T-cell (primary cell): ENCODE data around the gene UGCG. TPM values are rescaled to one million over a fixed set of nuclear protein-coding genes. Genes with fewer than 3 reads are reported as not detected.
A peak's percentile ranks its signal among the peaks of the same experiment; 100 is the strongest.

ENCODE experiments used
- ATAC-seq, 4 experiments: fragments of 200-7000 bp in 3 of 4; fragments of 150-1000 bp in 1 of 4; cut with Tn5 transposase; replicated peaks in 1 of 4; 1 replicate in 3 of 4; 2 replicates in 1 of 4; pipeline ENCODE4 v1.10.0; 2021; ENCODE audit warnings: moderate library complexity in 3 of 4, mild to moderate bottlenecking in 2 of 4, moderate number of reproducible peaks in 1 of 4
- CTCF ChIA-PET, 2 donors: fragments of 300-600 bp; sonication (Branson Sonifier 250); formaldehyde crosslinking; loops; one replicate each; lab custom pipeline; 2022; ENCODE audit warnings: antibody characterized with exemption in 2 of 2; lab: Charles Lee
- POLR2A ChIA-PET, 2 donors: fragments of 300-600 bp; sonication (Branson Sonifier 250); formaldehyde crosslinking; loops; one replicate each; lab custom pipeline; 2022; ENCODE audit warnings: antibody characterized with exemption in 2 of 2; lab: Charles Lee
- DNase-seq, 35 experiments: peaks; one replicate each; pipeline versions ENCODE4 v3.0.0 to v3.0.0-alpha.2; 2013 to 2023
- H3K27ac ChIP-seq: one replicate; pipeline ENCODE4 v1.5.1; 2013; ENCODE audit warnings: low read length
- H3K27me3 ChIP-seq, 2 experiments: replicated peaks in 1 of 2; 1 replicate in 1 of 2; 2 replicates in 1 of 2; pipeline versions ENCODE4 v1.6.1 to v1.7.0; 2013; ENCODE audit warnings: low read length in 1 of 2, mixed read lengths in 1 of 2; ENCODE audit not compliant: control insufficient read depth in 2 of 2, insufficient read depth in 2 of 2; ENCODE audit errors: extremely low read depth in 1 of 2
- H3K36me3 ChIP-seq, 2 donors: 1 replicate in 1 of 2; 2 replicates in 1 of 2; pipeline versions ENCODE4 v1.6.1 to v1.7.0; 2013; ENCODE audit warnings: low read length in 1 of 2; ENCODE audit not compliant: control insufficient read depth in 2 of 2, insufficient read depth in 1 of 2; ENCODE audit errors: extremely low read depth in 1 of 2
- H3K4me1 ChIP-seq, 2 experiments: 1 replicate in 1 of 2; 2 replicates in 1 of 2; pipeline versions ENCODE4 v1.6.1 to v1.7.0; 2013; ENCODE audit warnings: low read length in 2 of 2, mixed read lengths in 1 of 2; ENCODE audit not compliant: insufficient read depth in 2 of 2, control insufficient read depth in 1 of 2; ENCODE audit errors: extremely low read depth in 1 of 2
- H3K4me3 ChIP-seq, 2 donors: 1 replicate in 1 of 2; 2 replicates in 1 of 2; pipeline versions ENCODE4 v1.5.1 to v1.7.0; 2013; ENCODE audit warnings: mild to moderate bottlenecking in 2 of 2, low read length in 1 of 2, moderate library complexity in 1 of 2; ENCODE audit not compliant: control insufficient read depth in 1 of 2; ENCODE audit errors: extremely low read depth in 1 of 2
- H3K9me3 ChIP-seq: 2 replicates; pipeline ENCODE4 v1.7.0; 2013
- H3K27ac Mint-ChIP-seq, 2 donors: one replicate each; pipeline ENCODE4 v1.8.0; 2020 to 2021; ENCODE audit warnings: mild to moderate bottlenecking in 2 of 2, mixed read lengths in 2 of 2
- H3K27me3 Mint-ChIP-seq, 2 donors: one replicate each; pipeline ENCODE4 v1.8.0; 2021 to 2022; ENCODE audit warnings: mixed read lengths in 2 of 2
- H3K36me3 Mint-ChIP-seq: one replicate; pipeline ENCODE4 v1.8.0; 2021; ENCODE audit warnings: mixed read lengths
- H3K4me1 Mint-ChIP-seq, 3 donors: one replicate each; pipeline ENCODE4 v1.8.0; 2020 to 2022; ENCODE audit warnings: mixed read lengths in 3 of 3, mild to moderate bottlenecking in 1 of 3
- H3K4me3 Mint-ChIP-seq, 3 donors: one replicate each; pipeline ENCODE4 v1.8.0; 2020 to 2022; ENCODE audit warnings: mild to moderate bottlenecking in 3 of 3, mixed read lengths in 3 of 3, moderate library complexity in 3 of 3
- H3K9me3 Mint-ChIP-seq, 3 donors: one replicate each; pipeline ENCODE4 v1.8.0; 2020 to 2022; ENCODE audit warnings: mixed read lengths in 3 of 3
- WGBS: methylation state at CpG from one replicate; pipeline ENCODE4 v1.1.5; 2013; ENCODE audit warnings: missing lambda C conversion rate; ENCODE audit not compliant: insufficient coverage; 5-methylcytosine and 5-hydroxymethylcytosine counted together
- total RNA-seq, 35 experiments: library from RNA in 6 of 35; stranded (reverse) in 6 of 35; fragments of 120-200 nt in 1 of 35; gene quantifications; one replicate each; pipeline versions ENCODE4 v1.2.1 to v1.2.4 and lab custom pipeline; 2013 to 2026

UGCG gene
- total RNA-seq, 5 donors from 2014 or later (not counting 1 experiment from before 2014, with no cell fraction given): 20.1 to 41.6 (median 24.1) TPM

GRCh38 chr9:111896942-111897600 lies 457 bp downstream of the UGCG start:
- ChIA-PET CTCF (interaction anchor here in 1 of 2 donors (1.0 to 1.6 kb wide), 5 partner anchors 29 to 435 kb away, joined by 3 to 5 read pairs (median 4); no protein-coding TSS in a partner anchor), POLR2A (interaction anchor here (0.5 to 0.6 kb wide), 2 partner anchors 90 to 178 kb away, joined by 6 to 14 read pairs; no protein-coding TSS in a partner anchor)
- peak in 10 of 35 experiments; percentile 3 to 51 (median 25) for DNase-seq
- H3K27ac ChIP-seq: peak overlapping the region; percentile 40
- Mint-ChIP-seq H3K36me3 (no peaks in the 10 kb centered on the region), H3K27me3 (no peaks in the 10 kb centered on the region), H3K9me3 (no peaks in the 10 kb centered on the region), H3K27ac (no peak overlapping the region), H3K4me3 (no peak overlapping the region), H3K4me1 (peaks cover 13 to 24% (median 18%) of the 10 kb centered on the region in 3 donors)
- peak overlapping the region; percentile 89 to 95 for H3K4me3 ChIP-seq
- peak; percentile 62 to 73 (median 70) for ATAC-seq
- no peaks in the 10 kb centered on the region for H3K36me3 ChIP-seq
- peaks cover 18 to 30% of the 10 kb centered on the region in 2 experiments for H3K4me1 ChIP-seq
- WGBS: under 1% methylated on average over 61 of the region's 68 CpGs
- no peaks in the 10 kb centered on the region for H3K27me3 ChIP-seq
- no peaks in the 10 kb centered on the region for H3K9me3 ChIP-seq

DNA sequence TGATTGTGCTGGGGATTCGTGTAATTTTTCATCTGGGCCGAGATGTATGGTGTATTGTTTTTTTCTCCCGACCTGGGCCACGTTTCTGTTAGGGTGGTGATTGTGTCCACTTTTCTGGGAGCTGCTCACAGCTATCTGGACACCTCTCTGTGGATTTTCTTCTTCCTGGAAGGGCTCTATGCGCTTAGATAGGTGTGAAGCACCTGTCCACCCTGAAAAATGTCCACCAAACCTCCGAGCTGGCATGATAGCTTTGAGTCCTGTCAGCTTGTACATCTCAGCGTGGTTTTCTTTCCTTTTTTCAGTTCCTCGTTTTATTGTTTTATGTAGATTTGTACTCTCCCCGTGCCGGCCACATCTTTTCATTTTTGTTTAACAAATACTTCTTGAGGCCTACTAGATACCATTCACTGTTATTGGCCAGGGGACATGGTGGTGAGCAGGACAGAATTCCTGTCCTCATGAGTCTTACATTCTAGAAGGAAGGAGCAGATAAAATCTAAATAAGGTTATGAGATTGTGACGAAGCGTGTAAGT lies 1.1 kb downstream of the UGCG start:
- no peak for ATAC-seq
- H3K4me1 Mint-ChIP-seq: peaks cover 7 to 18% (median 12%) of the 10 kb centered on the region in 3 donors
- ChIA-PET POLR2A (no interaction called here), CTCF (interaction anchor here (0.6 to 1.5 kb wide), 4 partner anchors 21 to 177 kb away, joined by 3 to 5 read pairs (median 4); no protein-coding TSS in a partner anchor)
- Histone ChIP-seq H3K4me3 (peak overlapping the region; percentile 89 to 95), H3K9me3 (no peaks in the 10 kb centered on the region), H3K36me3 (no peaks in the 10 kb centered on the region), H3K27ac (peak overlapping the region; percentile 40), H3K4me1 (peaks cover 18 to 24% of the 10 kb centered on the region in 2 experiments), H3K27me3 (no peaks in the 10 kb centered on the region)
- no peak overlapping the region for H3K4me3 Mint-ChIP-seq
- no peaks in the 10 kb centered on the region for H3K9me3 Mint-ChIP-seq
- WGBS: 0% methylated on average over 2 of the region's 12 CpGs
- no peaks in the 10 kb centered on the region for H3K36me3 Mint-ChIP-seq
- H3K27ac Mint-ChIP-seq: no peak overlapping the region
- DNase-seq: peak in 4 of 35 experiments; percentile 6 to 33 (median 15)
- H3K27me3 Mint-ChIP-seq: no peaks in the 10 kb centered on the region

- H3K27ac Mint-ChIP-seq: no peak overlapping the region
- no peak for ATAC-seq
- POLR2A ChIA-PET: no interaction called here
- no peaks in the 10 kb centered on the region for H3K27me3 Mint-ChIP-seq
- Histone ChIP-seq H3K27ac (peak overlapping the region; percentile 40), H3K4me3 (peak overlapping the region; percentile 89 to 95), H3K36me3 (no peaks in the 10 kb centered on the region), H3K27me3 (no peaks in the 10 kb centered on the region), H3K4me1 (peaks cover 23 to 26% of the 10 kb centered on the region in 2 experiments), H3K9me3 (no peaks in the 10 kb centered on the region)
- CTCF ChIA-PET: interaction anchor here (0.6 to 1.5 kb wide), 3 partner anchors 20 to 176 kb away, joined by 3 to 4 read pairs (median 3); no protein-coding TSS in a partner anchor
- H3K4me3 Mint-ChIP-seq: no peak overlapping the region
- DNase-seq: no peak
- peaks cover 6 to 15% (median 11%) of the 10 kb centered on the region in 3 donors for H3K4me1 Mint-ChIP-seq
- WGBS: no CpG with 5 or more reads among the region's 4 CpGs
- H3K9me3 Mint-ChIP-seq: no peaks in the 10 kb centered on the region
- H3K36me3 Mint-ChIP-seq: no peaks in the 10 kb centered on the region
Observed at GRCh38 chr9:111898331-111899096, 1.9 kb downstream of the UGCG start.

- no peaks in the 10 kb centered on the region for H3K27me3 Mint-ChIP-seq
- H3K9me3 Mint-ChIP-seq: no peaks in the 10 kb centered on the region
- peaks cover 5% of the 10 kb centered on the region for H3K36me3 Mint-ChIP-seq
- peak overlapping the region in 1 of 2 donors; percentile 52 for H3K27ac Mint-ChIP-seq
- Histone ChIP-seq H3K36me3 (no peaks in the 10 kb centered on the region), H3K9me3 (no peaks in the 10 kb centered on the region), H3K4me1 (peaks cover 30 to 34% of the 10 kb centered on the region in 2 experiments), H3K27me3 (no peaks in the 10 kb centered on the region), H3K4me3 (no peak overlapping the region), H3K27ac (no peak overlapping the region)
- peaks cover 20 to 26% (median 23%) of the 10 kb centered on the region in 3 donors for H3K4me1 Mint-ChIP-seq
- CTCF ChIA-PET: interaction anchor here (0.6 to 0.7 kb wide), 4 partner anchors 34 to 1837 kb away, joined by 3 to 4 read pairs (median 3); no protein-coding TSS in a partner anchor
- H3K4me3 Mint-ChIP-seq: no peak overlapping the region
- WGBS: 86% methylated on average over 1 of the region's 6 CpGs
- POLR2A ChIA-PET: interaction anchor here (0.6 to 1.5 kb wide), 2 partner anchors 8 to 139 kb away, joined by 3 to 6 read pairs; no protein-coding TSS in a partner anchor
- ATAC-seq (no peak), DNase-seq (no peak)
Observed at GRCh38 chr9:111900151-111900857, 3.7 kb downstream of the UGCG start.

GRCh38 chr9:111900858-111901612 lies 4.4 kb downstream of the UGCG start:
- ChIA-PET CTCF (no interaction called here), POLR2A (interaction anchor here (0.6 to 1.5 kb wide), 2 partner anchors 9 to 138 kb away, joined by 3 to 6 read pairs; no protein-coding TSS in a partner anchor)
- H3K4me1 Mint-ChIP-seq: peaks cover 24 to 27% (median 26%) of the 10 kb centered on the region in 3 donors
- Histone ChIP-seq H3K9me3 (no peaks in the 10 kb centered on the region), H3K27me3 (no peaks in the 10 kb centered on the region), H3K4me1 (peaks cover 28 to 32% of the 10 kb centered on the region in 2 experiments), H3K36me3 (no peaks in the 10 kb centered on the region), H3K4me3 (no peak overlapping the region), H3K27ac (no peak overlapping the region)
- H3K36me3 Mint-ChIP-seq: peaks cover 6% of the 10 kb centered on the region
- no peak for DNase-seq
- WGBS: 85% methylated on average over 7 of the region's 15 CpGs
- no peaks in the 10 kb centered on the region for H3K27me3 Mint-ChIP-seq
- no peaks in the 10 kb centered on the region for H3K9me3 Mint-ChIP-seq
- ATAC-seq: no peak
- no peak overlapping the region for H3K27ac Mint-ChIP-seq
- no peak overlapping the region for H3K4me3 Mint-ChIP-seq
